Brain pericyte (primary cell): ENCODE data around the gene MACIR.

Source experiments
- DNase-seq: peaks from one replicate; pipeline ENCODE4 v3.0.0-alpha.2; 2012; ENCODE audit warnings: low read depth, low spot score

MACIR gene

DNA sequence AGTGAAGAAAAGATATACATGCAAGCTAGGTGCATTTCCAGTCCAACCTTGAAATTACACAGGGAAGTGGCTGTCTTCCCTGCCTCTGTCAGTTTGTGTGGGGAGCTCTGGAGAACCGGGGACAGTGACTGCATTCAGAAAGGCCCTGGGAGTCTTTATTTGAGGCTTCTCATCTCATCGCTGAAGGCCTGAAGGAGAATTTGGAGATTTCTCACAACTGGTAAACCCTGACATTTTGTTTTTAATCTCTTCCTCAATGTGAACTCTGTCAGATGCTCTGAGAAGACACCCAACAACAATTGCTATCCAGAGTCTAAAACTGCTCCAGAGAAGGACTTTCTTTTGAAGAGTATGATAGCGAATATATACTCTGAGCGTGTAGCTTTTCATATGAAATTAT lies 33.0 kb downstream of the MACIR start:
- no peak for DNase-seq

DNA sequence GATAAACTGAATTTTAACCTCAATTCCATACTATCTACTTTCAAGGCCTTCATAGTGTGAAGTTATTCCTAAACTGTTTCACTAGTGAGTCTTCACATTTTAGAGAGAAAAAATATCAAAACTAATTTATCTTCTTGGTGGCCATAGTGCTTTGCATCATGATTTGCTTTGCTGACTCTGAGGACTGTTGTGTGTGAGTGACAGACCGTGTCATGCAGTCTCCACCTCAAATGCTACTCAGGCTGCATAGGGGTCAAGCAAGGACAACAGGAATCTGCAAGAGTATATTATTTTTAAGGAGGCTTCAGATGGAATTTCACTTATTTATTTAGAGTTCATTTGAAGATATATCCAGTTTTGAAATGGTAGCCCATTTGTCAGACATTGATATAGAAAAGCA lies 34.5 kb downstream of the MACIR start:
- no peak for DNase-seq

DNA sequence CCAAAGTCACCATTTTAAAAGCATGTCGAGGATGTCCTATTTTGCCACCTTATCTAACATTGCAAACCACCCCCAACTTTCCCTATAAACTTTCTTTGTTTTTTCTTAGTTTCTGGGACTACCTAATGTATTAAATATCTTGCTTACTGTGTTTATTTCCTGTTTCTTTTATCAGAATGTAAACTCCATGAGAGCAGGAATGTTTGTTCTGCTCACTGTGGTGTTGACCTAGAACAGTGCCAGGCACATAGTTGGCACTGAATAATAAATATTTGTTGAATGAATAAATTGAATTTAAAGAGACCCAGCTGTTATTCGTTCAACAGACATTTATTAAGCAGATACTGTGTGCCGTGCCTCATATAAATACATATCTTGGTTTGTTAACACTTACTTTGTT lies 35.2 kb downstream of the MACIR start:
- DNase-seq: no peak

- no peak for DNase-seq
Measured at GRCh38 chr5:103294906-103295305, 36.3 kb downstream of the MACIR start.

DNA sequence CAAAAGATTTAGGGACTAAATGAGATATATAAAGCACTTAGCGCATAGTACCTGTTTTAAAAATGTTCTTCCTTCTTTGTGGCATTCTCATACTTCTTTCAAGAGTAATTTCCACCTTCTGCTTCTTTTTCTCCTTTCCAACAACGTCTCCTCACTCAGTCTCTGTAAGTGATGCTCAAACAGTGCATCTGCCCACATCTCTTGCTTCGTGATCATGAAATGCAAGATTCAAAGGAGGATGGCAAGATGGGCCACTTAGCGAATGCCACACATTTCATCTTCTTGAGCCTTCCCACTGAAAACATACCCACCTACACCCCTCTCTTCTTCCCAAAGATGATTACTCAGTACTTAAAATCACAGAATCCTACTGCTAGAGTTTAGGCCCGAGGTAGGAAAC lies 36.9 kb downstream of the MACIR start:
- DNase-seq: no peak

- no peak for DNase-seq
Measured at GRCh38 chr5:103295871-103296270, 37.3 kb downstream of the MACIR start.

DNA sequence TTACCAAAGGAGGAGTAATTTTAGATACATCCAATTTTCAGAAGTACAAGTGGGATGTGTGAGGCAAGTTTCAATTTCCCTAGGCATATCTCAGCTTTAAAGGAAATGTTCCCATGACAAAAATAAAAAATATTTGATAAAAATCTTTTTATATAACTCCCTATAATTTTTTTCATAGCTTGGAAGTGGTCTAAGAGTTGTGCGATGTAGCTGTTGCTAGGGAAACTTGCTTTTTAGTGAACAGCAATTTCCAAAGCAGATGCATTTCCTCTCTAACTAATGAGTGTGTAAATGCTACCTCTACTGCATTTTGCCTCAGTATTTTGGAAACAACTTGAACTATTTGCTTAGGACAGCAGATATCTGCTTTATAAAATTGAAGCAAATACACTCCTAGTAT lies 39.6 kb downstream of the MACIR start:
- DNase-seq: no peak

DNA sequence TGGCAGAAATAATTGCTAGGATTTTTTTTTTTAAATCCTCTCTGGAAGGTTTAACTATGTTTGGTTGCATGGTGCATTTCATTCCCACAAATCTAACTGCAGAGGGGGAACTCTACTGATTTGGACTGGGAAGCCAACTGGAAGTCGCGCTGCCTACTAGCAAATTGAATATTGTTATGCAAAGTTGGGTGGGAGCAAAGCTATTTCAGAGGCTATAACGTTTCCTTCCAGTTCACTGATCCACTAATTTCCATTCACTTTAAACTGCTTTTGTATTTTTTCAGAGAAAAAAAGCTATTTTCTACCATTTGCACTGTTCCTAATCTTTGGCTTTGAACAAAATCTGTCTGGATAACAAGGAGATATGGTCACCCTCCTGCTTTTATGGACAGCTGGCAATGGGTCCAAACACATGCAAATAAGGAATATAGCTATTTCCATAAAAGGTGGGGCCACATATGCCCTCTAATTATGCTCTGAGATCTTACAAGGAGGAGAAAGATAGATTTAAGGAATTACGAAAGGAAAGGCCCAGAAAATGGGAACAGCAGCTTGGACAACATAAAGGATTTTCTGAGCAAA lies 40.1 kb downstream of the MACIR start:
- no peak for DNase-seq

- DNase-seq: no peak
Measured at GRCh38 chr5:103305809-103306208, 47.2 kb downstream of the MACIR start.

- DNase-seq: no peak
Measured at GRCh38 chr5:103307470-103307869, 48.9 kb downstream of the MACIR start.

- DNase-seq: no peak
Measured at GRCh38 chr5:103308774-103309173, 50.2 kb downstream of the MACIR start.

DNA sequence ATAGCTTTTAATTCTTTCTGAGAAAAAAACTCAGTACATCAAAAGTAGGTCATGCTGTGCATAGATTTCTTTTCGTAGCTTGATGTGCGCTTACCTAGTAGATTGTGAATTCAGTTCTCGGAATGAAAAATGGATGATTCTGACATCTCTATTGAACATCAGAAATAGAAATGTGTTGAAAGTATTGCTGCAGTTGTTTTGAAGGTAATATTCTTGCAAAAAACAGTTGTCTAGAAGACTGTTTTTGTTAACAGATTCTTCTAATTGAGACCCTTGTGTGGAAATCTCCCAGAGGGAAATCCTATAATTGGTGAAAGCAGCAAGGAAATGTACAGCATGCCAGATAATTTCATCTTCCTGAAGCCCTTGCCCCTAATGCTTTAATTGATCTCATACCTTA lies 54.5 kb downstream of the MACIR start:
- no peak for DNase-seq

- DNase-seq: no peak
Measured at GRCh38 chr5:103315455-103315854, 56.9 kb downstream of the MACIR start.

- no peak for DNase-seq
Measured at GRCh38 chr5:103327451-103327850, 68.9 kb downstream of the MACIR start.

GRCh38 chr5:103327893-103328292 lies 69.3 kb downstream of the MACIR start:
- DNase-seq: no peak
